Activated CD4-positive, alpha-beta T cell treated with anti-CD3 and anti-CD28 coated beads for 4 hours (primary cell): ENCODE data around the gene EPB42.
"Not testable (repeated sequence)": the region's sequence is repeated elsewhere in the genome, so short reads cannot be mapped to it uniquely, and the experiment has no call there.

Experiments used
- DNase-seq, 2 donors: peaks; one replicate each; pipeline ENCODE4 v3.0.0-alpha.2; 2020

The EPB42 gene

DNA sequence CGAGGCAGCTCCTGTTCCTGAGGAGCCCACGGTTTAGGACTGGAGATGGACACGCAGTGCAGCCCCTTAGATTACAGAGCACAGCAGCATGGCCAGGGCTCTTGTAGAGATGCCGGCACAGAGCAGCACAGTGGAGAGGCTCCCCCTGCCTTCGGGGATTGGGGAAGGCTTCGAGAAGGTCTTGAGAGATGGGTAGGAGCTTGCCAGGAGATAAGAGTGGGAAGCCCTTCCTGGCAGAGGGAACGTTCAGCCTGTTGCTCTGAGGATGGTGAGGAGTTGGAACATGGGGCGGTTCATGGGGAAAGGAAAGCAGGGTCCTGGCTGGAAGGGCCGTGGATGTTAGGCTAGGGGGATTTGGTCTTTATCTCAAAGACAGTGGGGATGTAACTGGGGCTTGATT, 10.0 kb downstream of the EPB42 start:
- no peak for DNase-seq

DNA sequence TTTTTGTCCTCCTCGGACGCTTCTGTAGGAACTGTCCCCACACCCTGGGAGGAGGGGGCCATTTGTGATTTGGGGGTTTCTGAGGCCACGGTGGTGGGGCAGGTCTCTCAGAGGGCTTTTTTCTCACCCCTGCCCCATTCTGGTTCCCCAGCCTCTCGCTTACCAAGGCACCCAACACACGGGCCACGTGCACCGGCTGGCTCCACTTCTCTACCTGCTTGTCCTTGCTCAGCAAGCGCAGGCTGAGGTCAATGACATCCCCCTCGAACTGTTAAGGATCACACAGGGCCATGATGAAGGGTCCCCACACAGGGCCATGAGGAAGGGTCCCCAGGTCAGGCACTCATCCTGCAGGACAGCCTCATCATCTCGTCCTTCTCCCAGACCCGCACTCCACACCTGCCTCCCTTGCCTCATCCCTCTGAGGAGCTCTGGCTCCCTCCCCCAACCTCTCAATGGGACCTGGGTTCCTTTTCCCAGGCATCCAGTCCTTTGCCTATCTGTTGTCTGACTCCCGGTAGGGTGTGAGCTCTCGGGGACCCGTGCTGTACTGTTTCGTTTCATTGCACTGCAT, 10.6 kb downstream of the EPB42 start:
- DNase-seq, result no peak

DNA sequence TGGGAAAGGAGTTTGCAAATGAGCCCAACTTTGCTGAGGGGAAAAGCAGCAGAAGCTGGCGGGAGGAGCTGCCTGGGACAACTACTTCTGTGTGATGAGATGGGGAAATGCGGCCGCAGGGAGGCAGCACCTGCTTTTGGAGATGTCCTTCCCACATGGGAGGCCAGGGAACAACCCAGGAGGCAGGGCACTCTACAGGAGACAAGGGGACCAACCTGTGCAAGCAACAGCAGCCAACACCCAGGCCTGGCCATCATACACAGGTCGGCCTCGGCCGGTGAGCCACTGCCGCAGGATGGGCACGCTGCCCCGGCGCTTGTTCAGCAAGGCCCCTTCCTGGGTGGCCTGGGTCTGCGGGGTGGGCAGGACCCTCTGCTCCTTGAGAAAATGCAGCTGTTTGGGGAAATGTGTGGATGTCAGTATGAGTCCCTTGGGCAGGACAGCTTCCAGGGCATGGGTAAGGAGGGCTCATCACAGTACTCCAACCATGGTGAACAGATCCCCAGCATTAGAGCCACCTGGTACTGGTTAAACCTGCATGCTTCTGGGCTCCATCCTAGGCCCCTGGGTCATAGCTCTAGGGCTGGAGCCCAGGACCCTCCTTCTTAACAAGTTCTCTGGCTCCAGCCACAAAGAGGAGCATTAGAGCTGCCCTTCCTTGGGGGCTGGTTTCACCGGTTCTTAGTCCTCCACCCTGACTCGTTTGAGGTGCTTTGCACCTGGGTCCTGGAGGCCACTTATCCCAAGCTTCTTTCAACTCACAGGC, 11.6 kb downstream of the EPB42 start:
- no peak for DNase-seq

DNA sequence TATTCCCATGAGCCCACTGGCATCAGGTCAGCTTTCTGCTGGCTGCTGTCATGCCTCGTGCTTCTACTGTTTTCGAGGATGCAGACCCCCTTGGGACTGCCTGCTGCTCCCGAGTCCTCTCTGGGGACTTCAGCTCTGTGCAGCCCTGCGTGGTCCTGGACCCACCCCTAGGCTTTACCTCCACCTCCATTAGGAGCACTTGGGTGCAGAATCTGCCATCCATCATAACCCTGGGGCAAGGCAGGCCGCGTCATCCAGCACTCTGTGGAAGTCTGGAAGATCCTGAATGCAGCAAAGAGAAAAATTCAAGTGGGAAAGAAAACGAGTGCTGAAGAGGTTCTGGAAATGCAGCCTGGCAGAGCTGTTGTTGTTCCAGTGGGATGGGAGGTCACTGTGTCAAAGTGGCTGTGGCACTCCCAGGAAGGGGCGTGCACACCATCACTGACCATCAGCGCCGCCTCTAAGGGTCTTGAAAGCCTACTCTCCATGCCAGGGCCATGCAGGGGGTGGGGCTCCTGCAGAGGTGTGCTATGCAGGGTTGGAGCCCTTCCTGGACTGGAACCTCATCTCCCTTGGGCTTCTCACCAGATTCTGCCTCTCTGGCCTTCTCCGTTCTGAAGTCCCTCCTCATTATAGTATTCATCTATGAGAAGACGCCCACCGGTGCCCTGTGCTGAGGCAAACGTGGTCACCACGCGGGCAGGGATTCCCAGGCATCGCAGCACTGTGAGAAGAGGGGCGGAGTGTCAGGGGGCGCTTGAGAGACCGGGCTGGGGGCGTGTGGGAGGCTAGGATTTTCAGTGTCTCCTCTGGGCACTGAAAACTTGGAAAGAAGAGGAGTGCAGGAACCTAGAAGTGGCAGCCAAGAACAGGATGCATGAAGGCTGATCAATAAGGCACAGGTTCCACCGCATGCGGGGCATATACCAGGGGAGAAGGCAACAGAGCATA, 12.5 kb downstream of the EPB42 start:
- DNase-seq, result no peak

DNA sequence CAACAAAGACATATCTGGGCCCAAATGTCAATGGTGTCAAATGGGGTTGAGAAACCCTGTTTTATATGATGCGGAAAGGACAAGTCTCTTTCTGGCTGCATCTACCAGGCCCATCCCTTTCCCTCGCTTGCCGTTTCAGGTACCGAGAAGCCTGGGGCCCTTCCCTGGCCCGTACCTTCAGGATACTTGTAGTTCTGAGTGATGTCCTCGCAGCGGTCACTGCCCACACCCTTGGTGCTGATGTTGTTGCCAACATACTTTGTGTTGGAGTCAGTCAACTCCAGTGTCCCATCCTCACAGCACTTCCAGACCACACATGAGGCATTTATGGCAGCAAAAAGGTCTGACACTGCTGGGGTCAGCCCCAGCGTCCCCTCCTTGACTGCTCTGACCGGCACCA, 13.8 kb downstream of the EPB42 start:
- DNase-seq, result no peak

DNA sequence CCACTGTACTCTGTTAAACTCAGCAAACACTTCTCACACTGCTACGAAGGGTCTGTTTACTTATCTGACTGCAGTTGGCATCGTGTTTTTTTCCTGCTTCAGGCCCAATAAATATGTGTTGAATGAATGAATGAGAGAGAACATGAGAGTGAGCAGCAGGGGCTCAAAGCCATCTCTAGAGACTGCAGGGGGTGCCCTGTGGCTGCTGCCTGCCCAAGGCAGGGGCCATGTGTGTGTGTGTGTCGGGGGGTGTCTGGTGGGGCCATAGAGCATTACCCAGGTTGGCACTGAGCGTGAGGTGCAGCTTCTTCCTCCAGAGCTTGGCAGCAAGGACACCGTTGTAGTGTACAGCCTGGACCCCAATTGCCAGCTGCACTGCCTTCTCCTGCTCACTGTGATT, 14.8 kb downstream of the EPB42 start:
- DNase-seq, result no peak

DNA sequence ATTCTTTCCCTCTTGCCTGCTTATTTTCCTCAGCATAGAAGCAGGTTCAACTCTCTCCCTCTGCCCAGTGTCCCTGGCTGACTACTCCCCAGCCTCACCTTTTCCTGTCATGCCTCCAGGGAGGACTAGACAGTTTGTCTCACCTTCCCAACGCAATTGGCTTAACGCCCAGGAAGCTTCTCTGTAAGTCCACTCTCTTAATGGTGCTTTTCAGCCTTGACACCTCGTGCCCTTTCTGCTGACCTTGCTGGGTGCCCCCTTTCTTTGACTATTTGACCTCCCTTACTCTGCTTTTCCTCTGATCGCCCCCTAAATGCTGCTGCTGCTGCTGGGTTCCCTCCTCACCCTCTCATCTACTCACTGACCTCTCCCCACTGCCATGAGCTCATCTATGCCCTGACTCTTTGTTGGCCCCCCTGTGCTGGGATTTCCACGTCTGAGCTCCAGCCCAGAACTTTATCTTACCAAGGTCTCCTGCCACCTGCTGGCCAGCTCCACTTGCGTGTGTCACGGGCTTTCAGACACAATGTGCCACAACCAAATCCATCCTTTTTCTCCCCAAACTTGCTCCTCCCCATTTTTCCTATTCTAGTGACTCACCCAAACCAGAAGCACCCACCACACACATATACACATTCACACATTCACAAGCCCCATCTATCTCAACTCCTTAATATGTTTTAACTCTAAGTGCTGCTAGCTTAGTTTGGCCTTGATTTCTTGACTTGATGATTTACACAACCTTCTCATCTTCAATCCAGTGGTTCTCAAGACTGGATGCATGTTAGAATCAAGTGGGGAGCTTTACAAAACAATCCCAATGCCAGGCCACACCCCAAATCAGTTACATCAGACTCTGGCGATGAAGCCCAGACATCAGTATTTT, 16.6 kb downstream of the EPB42 start:
- peak; percentile 29 to 49 for DNase-seq

DNA sequence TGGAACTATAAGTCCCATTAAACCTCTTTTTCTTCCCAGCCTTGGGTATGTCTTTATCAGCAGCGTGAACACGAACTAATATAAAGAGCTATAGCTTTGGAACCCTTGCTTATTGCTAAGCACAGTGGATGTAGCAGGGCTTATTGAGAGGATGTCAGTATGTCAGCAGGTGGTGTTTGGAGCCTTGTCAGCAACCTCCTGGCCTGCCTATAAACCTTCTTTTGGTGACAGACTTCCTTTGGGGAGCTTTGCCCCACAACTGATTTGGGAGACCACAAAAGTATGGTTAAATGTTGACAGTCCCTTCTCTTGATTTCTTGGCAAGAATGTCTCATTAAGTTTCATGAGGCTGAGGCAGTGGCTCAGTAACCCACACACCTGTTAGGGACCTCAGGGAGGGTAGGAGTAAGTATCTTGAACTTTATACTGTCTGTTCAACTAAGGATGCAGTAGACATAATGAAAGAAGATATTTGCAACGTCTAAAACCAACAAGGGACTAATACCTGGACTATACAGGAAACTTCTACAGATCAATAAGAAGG, 20.8 kb downstream of the EPB42 start:
- DNase-seq, result no peak

DNA sequence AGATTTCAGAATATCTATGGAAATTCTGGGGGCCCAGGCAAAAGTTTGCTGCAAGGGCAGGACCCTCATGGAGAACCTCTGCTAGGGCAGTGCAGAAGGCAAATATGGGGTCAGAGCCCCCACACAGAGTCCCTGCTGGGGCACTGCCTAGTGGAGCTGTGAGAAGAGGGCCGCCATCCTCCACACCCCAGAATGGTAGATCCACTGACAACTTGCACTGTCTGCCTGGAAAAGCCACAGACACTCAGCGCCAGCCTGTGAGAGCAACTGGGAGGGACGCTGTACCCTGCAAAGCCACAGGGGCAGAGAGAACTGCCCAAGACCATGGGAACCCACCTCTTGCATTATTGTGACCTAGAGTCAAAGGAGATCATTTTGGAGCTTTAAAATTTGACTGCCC, 21.8 kb downstream of the EPB42 start:
- DNase-seq, result no peak

DNA sequence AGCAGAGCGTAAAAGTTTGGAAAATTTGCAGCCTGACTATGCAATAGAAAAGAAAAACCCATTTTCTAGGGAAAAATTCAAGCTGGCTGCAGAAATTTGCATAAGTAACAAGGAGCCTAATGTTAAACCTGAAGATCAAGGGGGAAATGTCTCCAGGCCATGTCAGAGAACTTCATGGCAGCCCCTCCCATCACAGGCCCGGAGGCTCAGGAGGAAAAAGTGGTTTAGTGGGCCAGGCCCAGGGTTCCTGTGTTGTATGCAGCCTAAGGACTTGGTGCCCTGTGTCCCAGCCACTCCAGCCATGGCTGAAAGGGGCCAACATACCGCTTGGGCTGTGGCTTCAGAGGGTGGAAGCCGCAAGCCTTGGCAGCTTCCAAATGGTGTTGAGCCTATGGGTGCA, 22.3 kb downstream of the EPB42 start:
- DNase-seq, result not testable (repeated sequence)

DNA sequence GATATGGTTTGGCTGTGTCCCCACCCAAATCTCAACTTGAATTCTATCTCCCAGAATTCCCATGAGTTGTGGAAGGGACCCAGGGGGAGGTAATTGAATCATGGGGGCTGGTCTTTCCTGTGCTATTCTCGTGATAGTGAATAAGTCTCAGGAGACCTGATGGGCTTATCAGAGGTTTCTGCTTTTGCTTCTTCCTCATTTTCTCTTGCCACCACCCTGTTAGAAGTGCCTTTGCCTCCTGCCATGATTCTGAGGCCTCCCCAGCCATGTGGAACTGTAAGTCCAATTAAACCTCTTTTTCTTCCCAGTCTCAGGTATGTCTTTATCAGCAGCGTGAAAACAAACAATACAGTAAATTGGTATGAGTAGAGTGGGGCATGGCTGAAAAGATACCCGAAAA, 23.0 kb downstream of the EPB42 start:
- DNase-seq, result not testable (repeated sequence)

DNA sequence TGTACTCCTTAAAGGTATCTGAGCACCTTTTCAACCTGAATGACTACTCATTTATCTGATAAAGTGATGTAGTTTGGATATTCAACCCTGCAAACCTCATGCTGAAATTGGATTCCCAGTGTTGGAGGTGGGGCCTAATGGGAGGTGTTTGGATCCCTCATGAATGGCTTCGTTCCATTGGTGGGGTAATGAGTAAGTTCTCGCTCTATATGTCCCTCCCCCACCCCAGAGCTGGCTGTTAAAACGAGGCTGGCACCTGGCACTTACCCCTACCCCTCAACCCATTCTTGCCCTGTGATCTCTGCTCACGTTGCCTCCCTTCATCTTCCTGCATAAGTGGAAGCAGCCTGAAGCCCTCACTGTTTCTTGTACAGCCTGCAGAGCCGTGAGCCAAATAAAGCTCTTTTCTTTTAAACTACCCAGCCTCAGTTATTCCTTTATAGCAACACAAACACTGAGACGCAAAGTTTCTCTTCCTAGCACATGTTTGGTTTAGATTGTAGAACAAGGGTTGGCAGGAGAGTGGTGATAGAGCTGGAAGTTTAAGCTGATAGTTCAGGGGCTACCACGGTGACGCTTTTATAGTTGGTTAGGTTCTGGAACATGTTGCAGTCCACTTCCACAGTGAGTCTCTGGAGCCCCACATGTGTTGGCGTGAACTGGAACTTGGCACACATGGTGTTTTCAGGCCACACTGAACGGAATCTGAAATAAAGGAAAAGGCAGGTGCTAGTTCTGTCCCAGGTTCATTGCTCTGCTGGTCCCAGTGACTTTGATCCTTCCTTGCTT, 23.9 kb downstream of the EPB42 start:
- no peak for DNase-seq

DNA sequence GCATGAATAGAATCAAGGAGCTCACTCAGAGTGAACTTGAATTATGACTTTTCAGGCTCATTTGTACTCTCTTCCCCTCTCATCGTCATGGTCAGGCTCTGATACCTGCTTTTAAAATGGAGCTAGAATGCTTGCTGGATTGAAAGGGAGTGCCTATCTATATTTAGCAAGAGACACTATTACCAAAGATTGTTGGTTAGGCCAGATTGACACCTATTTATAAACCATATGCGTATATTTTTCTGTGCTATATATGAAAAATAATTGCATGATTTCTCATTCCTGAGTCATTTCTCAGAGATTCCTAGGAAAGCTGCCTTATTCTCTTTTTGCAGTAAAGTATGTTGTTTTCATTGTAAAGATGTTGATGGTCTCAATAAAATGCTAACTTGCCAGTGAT, 26.0 kb downstream of the EPB42 start:
- DNase-seq, result no peak

DNA sequence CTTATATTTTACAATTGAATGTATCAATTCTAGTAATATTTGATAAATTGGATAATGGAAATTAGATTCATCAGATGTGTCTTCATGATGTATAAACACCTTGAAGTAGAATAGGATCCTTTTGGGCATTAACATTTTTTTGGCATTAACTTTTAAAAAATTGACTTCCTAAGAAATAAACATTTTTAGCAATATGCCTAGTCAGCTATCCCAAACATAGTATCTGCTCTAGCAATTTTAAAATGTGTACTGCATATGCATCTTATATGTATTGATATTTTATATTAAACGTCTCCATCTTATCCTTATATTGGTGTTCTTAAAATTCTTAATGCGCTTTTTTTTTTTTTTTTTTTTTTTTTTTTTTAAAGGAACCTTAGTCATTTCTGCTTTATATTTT, 27.1 kb downstream of the EPB42 start:
- no peak for DNase-seq

DNA sequence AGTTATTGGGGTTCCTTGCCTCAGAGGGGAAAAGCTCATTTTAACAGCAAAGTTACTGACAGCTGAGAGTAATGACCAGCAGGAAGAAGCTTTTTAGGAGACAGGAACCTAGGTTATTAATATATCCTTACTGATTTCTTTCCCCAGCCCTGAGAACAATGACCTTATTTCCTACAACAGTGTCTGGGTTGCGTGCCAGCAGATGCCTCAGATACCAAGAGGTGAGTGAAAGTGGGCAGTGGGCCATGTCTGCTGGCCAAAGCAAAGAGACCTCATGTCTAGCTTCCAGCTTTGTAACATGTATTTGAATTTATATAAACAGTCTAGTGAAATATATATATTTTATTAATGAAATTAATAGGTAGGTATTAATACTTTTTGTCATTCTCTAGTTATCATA, 30.6 kb downstream of the EPB42 start:
- no peak for DNase-seq

DNA sequence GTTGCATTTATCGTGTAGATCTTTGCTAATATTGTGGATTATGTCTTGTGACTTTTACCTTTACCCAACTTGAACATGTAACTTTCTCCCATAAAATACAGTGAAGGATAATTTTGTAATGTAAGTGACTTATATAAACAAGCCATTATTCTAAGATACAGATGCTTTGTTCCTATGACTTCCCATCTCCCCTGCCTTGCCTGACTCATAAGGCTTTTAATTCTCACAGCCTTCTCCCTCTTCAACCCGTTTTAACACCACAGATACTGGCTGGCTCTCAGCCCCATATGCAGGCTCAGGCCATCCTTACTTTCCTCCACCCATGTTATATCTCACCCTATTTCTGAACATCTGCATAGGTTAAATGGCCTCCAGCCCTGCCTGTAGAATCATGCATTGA, 31.5 kb downstream of the EPB42 start:
- no peak for DNase-seq

DNA sequence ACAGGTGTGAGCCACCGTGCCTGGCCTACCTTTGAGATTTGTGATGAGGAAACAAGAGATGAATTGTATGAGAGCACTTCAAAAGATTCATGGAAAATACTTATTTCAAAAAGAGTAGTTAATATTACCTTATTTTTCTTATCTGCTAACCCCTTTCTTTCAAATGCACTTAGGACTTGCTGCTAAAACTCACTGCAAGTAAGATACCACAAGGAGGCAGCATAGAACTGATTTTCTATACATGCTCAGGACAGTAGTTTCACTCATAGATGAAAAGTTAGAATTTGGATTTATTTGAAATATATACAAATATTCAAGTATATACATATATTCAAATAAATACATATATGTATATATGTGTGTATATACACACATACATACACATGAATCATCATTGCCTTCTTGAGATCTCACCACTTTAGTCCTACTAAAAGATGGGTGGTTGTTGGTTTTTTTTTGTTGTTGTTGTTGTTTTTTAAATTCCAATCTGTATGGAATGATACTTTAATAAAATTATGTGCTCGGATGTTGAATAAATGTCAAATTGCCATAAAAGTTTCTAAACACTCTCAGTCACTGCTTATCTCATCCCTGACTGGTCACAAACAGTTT, 33.2 kb downstream of the EPB42 start:
- DNase-seq, result no peak

DNA sequence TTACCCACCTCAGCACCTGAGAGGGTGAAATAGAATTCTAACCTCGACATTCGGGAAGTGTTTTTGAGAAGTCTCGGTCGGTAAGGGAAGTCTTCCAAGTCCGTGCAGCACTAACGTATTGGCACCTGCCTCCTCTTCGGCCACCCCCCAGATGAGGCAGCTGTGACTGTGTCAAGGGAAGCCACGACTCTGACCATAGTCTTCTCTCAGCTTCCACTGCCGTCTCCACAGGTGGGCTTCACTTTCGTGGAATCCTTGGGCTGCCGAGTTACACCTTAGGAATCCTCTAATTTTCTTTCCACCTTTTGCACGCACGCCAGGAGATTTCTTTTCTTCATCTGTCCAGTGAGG, 34.8 kb downstream of the EPB42 start:
- DNase-seq, result no peak

DNA sequence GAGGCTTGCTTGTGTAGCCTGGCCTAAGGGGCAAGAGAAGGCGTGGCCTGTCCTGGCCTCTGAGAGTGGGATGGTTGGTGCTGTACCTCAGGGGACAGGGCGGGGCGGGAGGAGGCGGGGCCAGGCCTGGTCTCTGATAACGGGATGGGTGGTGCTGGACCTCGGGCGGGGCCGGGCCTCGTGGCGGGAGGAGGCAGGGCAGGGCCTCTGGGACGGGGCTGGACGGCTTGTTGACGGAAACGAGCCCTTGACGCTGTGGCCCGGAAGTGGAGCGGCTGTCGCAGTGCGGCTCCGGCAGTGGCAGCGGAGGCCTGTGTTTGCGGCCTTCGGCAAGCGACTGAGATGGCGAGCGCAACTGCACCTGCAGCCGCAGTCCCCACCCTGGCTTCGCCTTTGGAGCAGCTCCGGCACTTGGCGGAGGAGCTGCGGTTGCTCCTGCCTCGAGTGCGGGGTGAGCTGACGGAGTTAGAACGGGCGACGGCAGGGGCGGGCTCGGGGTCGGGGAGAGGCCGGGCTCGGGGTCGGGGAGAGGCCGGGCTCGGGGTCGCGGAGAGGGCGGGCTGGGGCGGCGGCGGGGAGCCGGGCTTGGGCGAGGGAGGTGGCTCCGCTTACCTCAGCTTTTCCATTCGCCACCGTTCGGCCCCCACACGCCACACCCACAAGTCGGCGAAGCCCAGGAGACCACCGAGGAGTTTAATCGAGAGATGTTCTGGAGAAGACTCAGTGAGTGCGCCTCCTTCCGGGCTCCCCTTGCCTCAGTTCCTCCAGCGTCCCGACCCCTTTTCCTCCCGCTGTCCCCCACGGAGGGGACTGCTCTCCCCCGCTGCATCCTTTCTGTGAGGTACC, 35.4 kb downstream of the EPB42 start, which contains the start of gene CCNDBP1:
CCNDBP1 (plus strand) TSS at position 247 of the 846 bp plus-strand sequence; CDS start at position 343, 96 bp downstream.
- DNase-seq, result peak; percentile 76 to 79
